Body of pancreas (tissue), 4 donors: ENCODE measurements around the gene SDS. TPM values are rescaled to one million over a fixed set of nuclear protein-coding genes. Genes with fewer than 3 reads are reported as not detected.

Experiments
- ATAC-seq: fragments of 150-250 bp; one replicate; pipeline ENCODE4 v1.9.1; 2016
- DNase-seq, 4 donors: peaks; one replicate each; pipeline ENCODE4 v3.0.0-alpha.2; 2019
- H3K27ac ChIP-seq, 4 donors: fragments of 200-600 bp; sonication (generic); 1 replicate in 3 of 4; 2 replicates in 1 of 4; pipeline versions ENCODE4 v1.5.1 to v1.6.1; 2016 to 2019; ENCODE audit warnings: mild to moderate bottlenecking in 1 of 4, mixed read lengths in 1 of 4, moderate library complexity in 1 of 4
- H3K27me3 ChIP-seq, 2 donors: fragments of 200-600 bp; sonication (generic); one replicate each; pipeline ENCODE4 v1.6.0; 2016; ENCODE audit warnings: mild to moderate bottlenecking in 1 of 2
- H3K36me3 ChIP-seq, 2 donors: fragments of 200-600 bp; sonication (generic); replicated peaks in 1 of 2; 2 replicates each; pipeline ENCODE4 v1.5.1; 2016; ENCODE audit warnings: low read depth in 2 of 2; ENCODE audit not compliant: insufficient read depth in 1 of 2
- H3K4me1 ChIP-seq: fragments of 200-600 bp; sonication (generic); one replicate; pipeline ENCODE4 v1.6.0; 2016
- H3K4me3 ChIP-seq, 2 donors: fragments of 200-600 bp; sonication (generic); 1 replicate in 1 of 2; 2 replicates in 1 of 2; pipeline ENCODE4 v1.5.1; 2016 to 2019
- H3K9me3 ChIP-seq, 3 donors: fragments of 200-600 bp; sonication (generic); 1 replicate in 2 of 3; 2 replicates in 1 of 3; pipeline ENCODE4 v1.5.1; 2016
- POLR2A ChIP-seq, 3 donors: fragments of 450-650 bp; IDR thresholded peaks; one replicate each; pipeline ENCODE4 v1.6.1; 2016; ENCODE audit warnings: antibody characterized with exemption in 3 of 3, mild to moderate bottlenecking in 2 of 3
- WGBS, 2 donors: methylation state at CpG; one replicate each; pipeline ENCODE4 v1.1.5; 2017; 5-methylcytosine and 5-hydroxymethylcytosine counted together
- intact Hi-C: fragments of 100-400 bp; cut with DNase I; formaldehyde crosslinking; loops from one replicate; pipeline ENCODE4 v1.15.1; 2023
- total RNA-seq, 2 donors: library from RNA; depleted of rRNA; stranded (reverse); fragments of >200 nt; gene quantifications; one replicate each; pipeline ENCODE4 v1.1.0, GENCODE V29; 2016
- TF ChIP-seq, protein P1 (sequence below), 7 experiments: fragments of 450-650 bp in 4 of 7; fragments of 200-600 bp in 3 of 7; sonication (generic) in 3 of 7; IDR thresholded peaks; one replicate each; pipeline ENCODE4 v1.5.1; 2016 to 2019; ENCODE audit warnings: antibody characterized with exemption in 7 of 7

The SDS gene
- total RNA-seq, 2 donors from 2014 or later = 0.33 to 0.52 TPM

GRCh38 chr12:113351089-113351488, 52.6 kb downstream of the SDS start:
- intact Hi-C loops = no loop called here
- Histone ChIP-seq H3K36me3 (no peaks in the 10 kb centered on the region), H3K27ac (no peak overlapping the region), H3K4me3 (no peak overlapping the region), H3K4me1 (peaks cover 15% of the 10 kb centered on the region), H3K27me3 (no peaks in the 10 kb centered on the region), H3K9me3 (no peaks in the 10 kb centered on the region)
- DNase-seq = no peak
- TF ChIP-seq, protein P1, sequence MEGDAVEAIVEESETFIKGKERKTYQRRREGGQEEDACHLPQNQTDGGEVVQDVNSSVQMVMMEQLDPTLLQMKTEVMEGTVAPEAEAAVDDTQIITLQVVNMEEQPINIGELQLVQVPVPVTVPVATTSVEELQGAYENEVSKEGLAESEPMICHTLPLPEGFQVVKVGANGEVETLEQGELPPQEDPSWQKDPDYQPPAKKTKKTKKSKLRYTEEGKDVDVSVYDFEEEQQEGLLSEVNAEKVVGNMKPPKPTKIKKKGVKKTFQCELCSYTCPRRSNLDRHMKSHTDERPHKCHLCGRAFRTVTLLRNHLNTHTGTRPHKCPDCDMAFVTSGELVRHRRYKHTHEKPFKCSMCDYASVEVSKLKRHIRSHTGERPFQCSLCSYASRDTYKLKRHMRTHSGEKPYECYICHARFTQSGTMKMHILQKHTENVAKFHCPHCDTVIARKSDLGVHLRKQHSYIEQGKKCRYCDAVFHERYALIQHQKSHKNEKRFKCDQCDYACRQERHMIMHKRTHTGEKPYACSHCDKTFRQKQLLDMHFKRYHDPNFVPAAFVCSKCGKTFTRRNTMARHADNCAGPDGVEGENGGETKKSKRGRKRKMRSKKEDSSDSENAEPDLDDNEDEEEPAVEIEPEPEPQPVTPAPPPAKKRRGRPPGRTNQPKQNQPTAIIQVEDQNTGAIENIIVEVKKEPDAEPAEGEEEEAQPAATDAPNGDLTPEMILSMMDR (IDR thresholded peaks at IDR 0.05) = no peak
- no peak for TF ChIP-seq POLR2A (IDR thresholded peaks at IDR 0.05)
- no peak for ATAC-seq

GRCh38 chr12:113348849-113349536, 54.7 kb downstream of the SDS start:
- no peaks in the 10 kb centered on the region for H3K9me3 ChIP-seq
- 56 to 60% methylated on average over 19 of the region's 19 CpGs for WGBS, 2 donors

GRCh38 chr12:113347892-113348291, 55.8 kb downstream of the SDS start:
- no peaks in the 10 kb centered on the region for H3K9me3 ChIP-seq
- no peaks in the 10 kb centered on the region for H3K36me3 ChIP-seq
- no peak for TF ChIP-seq POLR2A (IDR thresholded peaks at IDR 0.05)
- TF ChIP-seq, protein P1 (IDR thresholded peaks at IDR 0.05) = no peak
- H3K27me3 ChIP-seq = no peaks in the 10 kb centered on the region
- H3K4me3 ChIP-seq = no peak overlapping the region
- no peak for ATAC-seq
- WGBS, 2 donors = 83 to 91% methylated on average over 2 of the region's 2 CpGs
- no peaks in the 10 kb centered on the region for H3K4me1 ChIP-seq
- DNase-seq = no peak
- H3K27ac ChIP-seq = no peak overlapping the region
- intact Hi-C loops = no loop called here

More at GRCh38 chr12:113348849-113349536, 54.7 kb downstream of the SDS start:
- intact Hi-C loops = no loop called here
- DNase-seq (no peak), ATAC-seq (no peak)
- Histone ChIP-seq H3K27me3 (no peaks in the 10 kb centered on the region), H3K4me1 (no peaks in the 10 kb centered on the region), H3K4me3 (no peak overlapping the region), H3K36me3 (no peaks in the 10 kb centered on the region), H3K27ac (no peak overlapping the region)
- TF ChIP-seq POLR2A (IDR thresholded peaks at IDR 0.05) = no peak
- TF ChIP-seq, protein P1 (IDR thresholded peaks at IDR 0.05) = no peak

DNA sequence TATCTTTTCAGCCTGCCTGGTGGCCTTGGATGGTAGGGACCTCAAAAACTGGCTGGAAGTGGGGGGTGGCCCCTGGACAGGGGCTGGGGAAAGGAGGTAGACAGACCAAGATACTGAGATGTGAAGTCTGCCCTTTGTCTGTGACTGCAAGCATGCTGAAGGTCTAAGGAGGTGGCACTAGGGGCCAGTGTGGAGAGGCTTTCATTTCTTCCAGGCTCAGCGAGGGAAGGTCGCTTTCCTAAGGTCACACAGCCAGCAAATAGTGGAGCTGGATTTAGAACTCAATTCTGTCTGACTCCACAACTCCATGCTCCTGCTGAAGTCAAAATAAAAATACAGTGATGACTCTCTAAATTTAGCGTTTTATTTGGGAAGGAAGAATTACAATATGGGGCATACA, 56.6 kb downstream of the SDS start:
- Histone ChIP-seq H3K9me3 (no peaks in the 10 kb centered on the region), H3K4me3 (no peak overlapping the region), H3K36me3 (no peaks in the 10 kb centered on the region), H3K27ac (no peak overlapping the region), H3K4me1 (no peaks in the 10 kb centered on the region), H3K27me3 (no peaks in the 10 kb centered on the region)
- intact Hi-C loops = no loop called here
- TF ChIP-seq, protein P1 (IDR thresholded peaks at IDR 0.05) = no peak
- TF ChIP-seq POLR2A (IDR thresholded peaks at IDR 0.05) = no peak
- no peak for DNase-seq
- WGBS, 2 donors = 86 to 92% methylated on average over 3 of the region's 3 CpGs
- ATAC-seq = no peak

- Histone ChIP-seq H3K4me3 (no peak overlapping the region), H3K9me3 (no peaks in the 10 kb centered on the region), H3K27me3 (no peaks in the 10 kb centered on the region), H3K36me3 (no peaks in the 10 kb centered on the region), H3K27ac (no peak overlapping the region), H3K4me1 (no peaks in the 10 kb centered on the region)
- intact Hi-C loops = no loop called here
- no peak for TF ChIP-seq POLR2A (IDR thresholded peaks at IDR 0.05)
- TF ChIP-seq, protein P1 (IDR thresholded peaks at IDR 0.05) = no peak
- DNase-seq (no peak), ATAC-seq (no peak)
- 80 to 90% methylated on average over 4 to 5 of the region's 5 CpGs for WGBS, 2 donors
These were observed 57.3 kb downstream of the SDS start for GRCh38 chr12:113346353-113346752.
